GM18505 (cell line): ENCODE data around the gene WWOX.

Experiments
- ATAC-seq: cut with Tn5 transposase; IDR thresholded peaks from one replicate; pipeline ENCODE4 v1.9.1; 2021; ENCODE audit not compliant: unreplicated experiment
- POLR2A ChIP-seq: IDR thresholded peaks from 4 replicates; pipeline ENCODE4 v1.6.1; 2011; ENCODE audit warnings: borderline replicate concordance; ENCODE audit not compliant: insufficient read depth, insufficient read length; ENCODE audit errors: extremely low read depth

WWOX gene

GRCh38 chr16:78209951-78210661, 110.7 kb downstream of the WWOX start:
- ATAC-seq, result no peak
- TF ChIP-seq POLR2A, result no peak

- no peak for TF ChIP-seq POLR2A
- ATAC-seq, result no peak
Observed at GRCh38 chr16:78211020-78211599, 111.7 kb downstream of the WWOX start.

- ATAC-seq, result no peak
- TF ChIP-seq POLR2A, result no peak
Observed at GRCh38 chr16:78211946-78212345, 112.5 kb downstream of the WWOX start.

- no peak for ATAC-seq
- no peak for TF ChIP-seq POLR2A
Observed at GRCh38 chr16:78212674-78213073, 113.2 kb downstream of the WWOX start.

GRCh38 chr16:78213751-78214150, 114.3 kb downstream of the WWOX start:
- ATAC-seq, result no peak
- no peak for TF ChIP-seq POLR2A

- ATAC-seq, result no peak
- no peak for TF ChIP-seq POLR2A
Observed at GRCh38 chr16:78215222-78215621, 115.8 kb downstream of the WWOX start.

GRCh38 chr16:78216166-78216745, 116.8 kb downstream of the WWOX start:
- no peak for TF ChIP-seq POLR2A
- ATAC-seq, result no peak

- no peak for ATAC-seq
- TF ChIP-seq POLR2A, result no peak
Observed at GRCh38 chr16:78217276-78217675, 117.8 kb downstream of the WWOX start.

GRCh38 chr16:78218279-78218678, 118.8 kb downstream of the WWOX start:
- ATAC-seq, result no peak
- no peak for TF ChIP-seq POLR2A

GRCh38 chr16:78218856-78219651, 119.6 kb downstream of the WWOX start:
- TF ChIP-seq POLR2A, result no peak
- no peak for ATAC-seq

- no peak for ATAC-seq
- no peak for TF ChIP-seq POLR2A
Observed at GRCh38 chr16:78220571-78220970, 121.1 kb downstream of the WWOX start.

GRCh38 chr16:78221892-78222291, 122.4 kb downstream of the WWOX start:
- no peak for ATAC-seq
- no peak for TF ChIP-seq POLR2A

- ATAC-seq, result no peak
- TF ChIP-seq POLR2A, result no peak
Observed at GRCh38 chr16:78224342-78224741, 124.9 kb downstream of the WWOX start.
